Brain microvascular endothelial cell (primary cell): Measurements from ENCODE around the gene ZNF205.

Experiments
- DNase-seq: peaks from one replicate; pipeline ENCODE4 v3.0.0-alpha.2; 2020
- H3K27ac ChIP-seq: fragments of 250-450 bp; sonication (Bioruptor Pico); 2 replicates; pipeline ENCODE4 v1.5.1; 2020; ENCODE audit warnings: mild to moderate bottlenecking, moderate library complexity
- H3K27me3 ChIP-seq: fragments of 250-450 bp; sonication (Bioruptor Pico); replicated peaks from 2 replicates; pipeline ENCODE4 v1.5.1; 2020; ENCODE audit warnings: mild to moderate bottlenecking
- H3K36me3 ChIP-seq: fragments of 250-450 bp; sonication (Bioruptor Pico); replicated peaks from 2 replicates; pipeline ENCODE4 v1.5.1; 2020; ENCODE audit warnings: mild to moderate bottlenecking
- H3K4me3 ChIP-seq: 2 replicates; pipeline ENCODE4 v1.5.1; 2011; ENCODE audit warnings: low read depth, mild to moderate bottlenecking, control low read depth, low read length, moderate library complexity
- in situ Hi-C: cut with HindIII; loops from 2 replicates; pipeline ENCODE4 v1.10.0; 2017; ENCODE audit warnings: low sequenced_read_pairs, low pct_ligation_motif_present
- TF ChIP-seq, protein P1 (sequence below): IDR thresholded peaks from 2 replicates; pipeline ENCODE4 v1.5.1; 2011; ENCODE audit warnings: low read depth, mild to moderate bottlenecking, moderate library complexity, low read length, control low read depth, inconsistent platforms; ENCODE audit errors: missing control alignments

Gene ZNF205

DNA sequence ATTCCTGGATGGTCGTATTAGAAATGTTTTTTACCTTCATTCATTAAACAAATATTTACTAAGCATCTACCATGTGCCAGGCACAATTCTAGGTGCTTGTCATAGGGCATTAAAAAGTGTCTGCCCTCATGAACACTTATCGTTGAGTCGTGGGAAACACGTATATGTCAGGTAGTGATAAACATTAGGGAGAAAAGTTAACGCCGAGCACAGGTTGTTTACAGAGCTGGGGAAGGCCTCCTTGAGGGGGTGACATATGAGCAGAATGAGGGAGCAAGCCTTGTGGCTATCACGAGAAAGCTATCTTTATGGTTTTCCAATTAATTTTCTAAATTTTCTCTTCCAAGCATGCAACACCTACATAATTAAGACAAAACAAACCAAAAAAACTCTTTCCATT, 21.5 kb downstream of the ZNF205 start:
- Histone ChIP-seq H3K27me3 (no peaks in the 10 kb centered on the region), H3K36me3 (peaks cover 19% of the 10 kb centered on the region), H3K27ac (peak overlapping the region; percentile 93), H3K4me3 (peak overlapping the region; percentile 99)
- DNase-seq: no peak
- in situ Hi-C loops: no loop called here
- TF ChIP-seq, protein P1, sequence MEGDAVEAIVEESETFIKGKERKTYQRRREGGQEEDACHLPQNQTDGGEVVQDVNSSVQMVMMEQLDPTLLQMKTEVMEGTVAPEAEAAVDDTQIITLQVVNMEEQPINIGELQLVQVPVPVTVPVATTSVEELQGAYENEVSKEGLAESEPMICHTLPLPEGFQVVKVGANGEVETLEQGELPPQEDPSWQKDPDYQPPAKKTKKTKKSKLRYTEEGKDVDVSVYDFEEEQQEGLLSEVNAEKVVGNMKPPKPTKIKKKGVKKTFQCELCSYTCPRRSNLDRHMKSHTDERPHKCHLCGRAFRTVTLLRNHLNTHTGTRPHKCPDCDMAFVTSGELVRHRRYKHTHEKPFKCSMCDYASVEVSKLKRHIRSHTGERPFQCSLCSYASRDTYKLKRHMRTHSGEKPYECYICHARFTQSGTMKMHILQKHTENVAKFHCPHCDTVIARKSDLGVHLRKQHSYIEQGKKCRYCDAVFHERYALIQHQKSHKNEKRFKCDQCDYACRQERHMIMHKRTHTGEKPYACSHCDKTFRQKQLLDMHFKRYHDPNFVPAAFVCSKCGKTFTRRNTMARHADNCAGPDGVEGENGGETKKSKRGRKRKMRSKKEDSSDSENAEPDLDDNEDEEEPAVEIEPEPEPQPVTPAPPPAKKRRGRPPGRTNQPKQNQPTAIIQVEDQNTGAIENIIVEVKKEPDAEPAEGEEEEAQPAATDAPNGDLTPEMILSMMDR: no peak

DNA sequence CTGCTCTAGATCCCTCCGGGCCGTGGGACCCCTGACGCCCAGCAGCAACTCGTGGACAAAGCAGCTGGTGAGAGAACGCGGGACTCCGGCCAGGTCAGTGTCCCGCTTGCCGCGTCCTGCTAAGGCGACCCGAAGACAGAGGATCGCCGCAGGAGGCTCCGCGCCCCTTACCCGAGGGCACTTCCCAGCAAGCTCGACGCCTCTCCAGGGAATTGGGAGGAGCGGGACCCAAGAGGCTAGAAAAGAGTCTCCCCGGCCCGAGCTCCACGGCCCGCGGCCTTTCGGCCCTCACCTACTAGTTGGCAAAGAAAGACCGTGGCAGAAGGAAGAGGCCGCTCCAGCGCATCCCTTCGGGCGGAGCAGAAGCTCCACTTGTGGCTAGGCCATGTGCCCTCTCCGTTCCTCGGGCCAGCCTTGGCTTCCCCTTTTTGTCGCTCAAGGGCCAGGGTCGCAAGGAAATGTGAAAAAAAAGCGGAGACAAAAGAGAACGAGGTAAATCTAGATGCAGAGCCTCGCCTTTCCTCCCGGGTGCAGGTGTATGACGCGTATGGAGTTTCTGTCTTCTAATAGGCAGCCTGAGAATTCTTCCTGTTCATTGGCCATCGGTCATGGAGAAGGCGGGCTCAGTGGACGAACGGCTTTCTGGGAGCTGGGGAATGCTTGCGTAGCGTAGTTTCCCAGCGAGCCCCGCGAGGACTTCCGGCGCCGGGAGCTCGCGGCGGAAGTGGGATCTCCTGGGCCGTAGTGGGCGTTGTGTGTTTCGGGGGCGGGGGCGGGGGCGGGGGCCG, 22.1 kb downstream of the ZNF205 start, which contains the start of gene ZNF213:
ZNF213 (plus strand) TSS at position 692 of the 788 bp plus-strand sequence. CDS start 2,252 bp downstream, outside the sequence.
- Histone ChIP-seq H3K27ac (peak within 1 kb of the TSS; percentile 93), H3K36me3 (peaks cover 16% of the 10 kb centered on the region), H3K27me3 (no peaks in the 10 kb centered on the region), H3K4me3 (peak within 1 kb of the TSS; percentile 99)
- in situ Hi-C loops: no loop called here
- DNase-seq: peak; percentile 98
- TF ChIP-seq, protein P1: no peak

DNA sequence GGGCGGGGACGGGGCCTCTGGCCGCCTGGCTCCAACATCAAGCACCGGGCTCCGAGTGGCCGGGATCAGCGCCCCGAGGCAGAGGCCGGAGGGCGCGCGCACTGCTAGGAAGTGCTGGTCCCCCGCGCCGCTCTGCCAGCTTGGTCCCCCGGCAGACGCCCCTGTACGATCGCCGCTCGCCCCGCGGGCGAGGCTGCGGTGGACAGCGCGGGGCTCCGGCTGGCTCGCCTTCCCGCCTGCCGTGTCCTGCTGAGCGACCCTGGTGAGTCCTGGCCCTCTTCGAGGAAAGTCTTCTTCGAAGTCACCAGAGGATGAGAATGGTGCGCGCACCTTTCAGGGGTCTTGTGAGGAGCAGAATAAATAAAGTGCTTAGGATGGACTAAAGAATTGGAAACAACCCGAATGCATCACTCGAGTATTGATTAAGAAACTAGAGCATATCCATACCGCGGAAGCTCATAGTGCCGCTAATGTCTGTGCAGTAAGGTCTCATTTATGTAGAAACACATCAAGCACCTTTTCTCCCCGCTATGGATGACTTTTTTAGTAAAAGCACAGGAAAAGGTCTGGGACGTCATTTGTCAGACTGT, 22.8 kb downstream of the ZNF205 start:
- Histone ChIP-seq H3K27me3 (no peaks in the 10 kb centered on the region), H3K4me3 (peak overlapping the region; percentile 85), H3K27ac (peak overlapping the region; percentile 57), H3K36me3 (peaks cover 16% of the 10 kb centered on the region)
- no peak for DNase-seq
- TF ChIP-seq, protein P1: no peak
- in situ Hi-C loops: no loop called here

DNA sequence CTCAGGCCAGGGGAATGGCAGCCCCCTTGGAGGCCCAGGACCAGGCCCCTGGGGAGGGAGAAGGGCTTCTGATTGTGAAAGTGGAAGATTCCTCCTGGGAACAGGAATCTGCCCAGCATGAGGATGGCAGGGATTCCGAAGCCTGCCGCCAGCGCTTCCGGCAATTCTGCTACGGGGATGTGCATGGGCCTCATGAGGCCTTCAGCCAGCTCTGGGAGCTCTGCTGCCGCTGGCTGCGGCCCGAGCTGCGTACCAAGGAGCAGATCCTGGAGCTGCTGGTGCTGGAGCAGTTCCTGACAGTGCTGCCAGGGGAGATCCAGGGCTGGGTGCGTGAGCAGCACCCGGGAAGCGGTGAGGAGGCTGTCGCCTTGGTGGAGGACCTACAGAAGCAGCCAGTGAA, 24.9 kb downstream of the ZNF205 start:
- H3K27me3 ChIP-seq: no peaks in the 10 kb centered on the region
- DNase-seq: no peak
- H3K36me3 ChIP-seq: peaks cover 18% of the 10 kb centered on the region
- H3K4me3 ChIP-seq: no peak overlapping the region
- TF ChIP-seq, protein P1: no peak
- in situ Hi-C loops: no loop called here
- H3K27ac ChIP-seq: no peak overlapping the region

DNA sequence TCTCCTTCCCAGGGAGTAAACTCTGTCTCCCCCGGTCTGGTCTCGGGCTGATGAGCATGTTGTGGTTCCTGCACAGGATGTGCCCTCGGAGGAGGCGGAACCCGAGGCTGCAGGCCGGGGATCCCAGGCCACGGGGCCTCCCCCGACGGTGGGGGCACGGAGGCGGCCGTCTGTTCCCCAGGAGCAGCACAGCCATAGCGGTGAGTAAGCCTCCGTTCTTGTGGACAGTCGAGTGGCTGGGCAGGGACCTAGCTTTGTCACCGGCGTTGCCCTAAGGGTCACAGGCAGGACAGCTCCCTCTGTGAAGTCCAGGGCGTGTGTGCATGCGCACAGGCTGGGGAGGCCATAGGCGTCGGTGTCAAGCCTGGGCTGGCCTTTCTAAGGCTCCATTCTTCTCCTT, 26.0 kb downstream of the ZNF205 start:
- no peak for DNase-seq
- Histone ChIP-seq H3K27ac (no peak overlapping the region), H3K4me3 (no peak overlapping the region), H3K36me3 (peaks cover 20% of the 10 kb centered on the region), H3K27me3 (no peaks in the 10 kb centered on the region)
- in situ Hi-C loops: no loop called here
- TF ChIP-seq, protein P1: no peak
